DMS 273 treated with DMSO at 0.1 percent for 48 hours (cell line): ENCODE data around the gene PSMD12.
"Not testable (repeated sequence)": the region's sequence is repeated elsewhere in the genome, so short reads cannot be mapped to it uniquely, and the experiment has no call there.

ENCODE experiments used
- DNase-seq: peaks from one replicate; lab custom pipeline; 2025; lab: John Stamatoyannopoulos, UW

PSMD12 gene

GRCh38 chr17:67353929-67354574 is 12.3 kb downstream of the PSMD12 start:
- no peak for DNase-seq

- no peak for DNase-seq
Measured at GRCh38 chr17:67353161-67353560, 13.2 kb downstream of the PSMD12 start.

DNA sequence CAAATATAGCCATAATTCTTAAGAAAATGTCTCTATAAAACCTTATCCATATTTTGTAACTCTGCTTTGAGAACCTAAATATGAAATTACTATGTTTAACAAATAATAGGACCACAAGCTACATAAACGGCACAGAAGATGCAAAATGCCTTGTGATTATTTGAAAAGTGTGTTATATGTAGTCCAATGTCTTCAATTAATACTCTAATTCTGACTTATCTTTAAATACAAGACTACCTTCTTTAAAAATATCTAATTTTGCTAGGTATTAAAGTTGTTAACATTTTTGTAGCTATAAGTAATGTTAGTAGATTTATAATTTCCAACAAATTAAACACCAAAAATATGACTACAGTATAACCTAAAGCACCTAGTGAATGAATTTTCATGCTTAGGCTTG is 17.0 kb downstream of the PSMD12 start:
- DNase-seq = no peak

- DNase-seq = no peak
Measured at GRCh38 chr17:67347826-67348225, 18.6 kb downstream of the PSMD12 start.

DNA sequence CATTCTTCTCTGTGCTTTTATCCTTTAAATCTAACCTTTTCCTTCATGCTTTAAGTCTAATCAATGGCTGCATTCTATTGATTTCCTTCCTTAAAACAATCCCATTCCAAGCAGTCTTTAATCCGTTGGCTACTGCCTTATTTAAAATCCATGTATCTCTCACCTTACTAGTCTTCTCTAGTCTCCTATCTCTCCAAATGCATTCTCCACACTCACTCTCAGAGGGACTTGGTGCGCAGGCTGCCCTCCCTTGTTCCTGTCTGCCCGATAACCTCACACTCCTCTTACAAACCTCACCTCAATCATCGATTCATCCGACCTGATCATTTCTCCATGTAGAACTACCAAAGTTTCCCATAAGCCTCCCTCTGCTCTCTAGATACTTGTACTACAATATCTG is 23.1 kb downstream of the PSMD12 start:
- DNase-seq = no peak

DNA sequence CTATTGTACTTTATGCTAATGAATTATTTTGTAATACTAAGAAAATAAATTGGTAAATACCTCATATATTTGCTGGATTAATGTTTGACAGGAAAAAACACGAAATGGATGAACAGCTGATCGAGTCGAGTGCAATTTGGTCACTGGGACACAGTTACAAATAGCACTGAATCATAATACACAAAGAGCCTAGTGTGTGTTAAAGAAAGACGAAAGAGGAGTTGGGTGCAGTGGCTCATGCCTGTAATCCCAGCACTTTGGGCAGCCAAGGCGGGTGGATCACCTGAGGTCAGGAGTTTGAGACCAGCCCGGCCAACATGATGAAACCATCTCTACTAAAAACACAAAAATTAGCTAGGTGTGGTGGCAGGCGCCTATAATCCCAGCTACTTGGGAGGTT is 28.0 kb downstream of the PSMD12 start:
- DNase-seq = not testable (repeated sequence)

- DNase-seq = no peak
Measured at GRCh38 chr17:67336859-67337258, 29.5 kb downstream of the PSMD12 start.

- DNase-seq = no peak
Measured at GRCh38 chr17:67335245-67335835, 31.0 kb downstream of the PSMD12 start.

GRCh38 chr17:67332162-67332508 is 34.2 kb downstream of the PSMD12 start:
- not testable (repeated sequence) for DNase-seq

DNA sequence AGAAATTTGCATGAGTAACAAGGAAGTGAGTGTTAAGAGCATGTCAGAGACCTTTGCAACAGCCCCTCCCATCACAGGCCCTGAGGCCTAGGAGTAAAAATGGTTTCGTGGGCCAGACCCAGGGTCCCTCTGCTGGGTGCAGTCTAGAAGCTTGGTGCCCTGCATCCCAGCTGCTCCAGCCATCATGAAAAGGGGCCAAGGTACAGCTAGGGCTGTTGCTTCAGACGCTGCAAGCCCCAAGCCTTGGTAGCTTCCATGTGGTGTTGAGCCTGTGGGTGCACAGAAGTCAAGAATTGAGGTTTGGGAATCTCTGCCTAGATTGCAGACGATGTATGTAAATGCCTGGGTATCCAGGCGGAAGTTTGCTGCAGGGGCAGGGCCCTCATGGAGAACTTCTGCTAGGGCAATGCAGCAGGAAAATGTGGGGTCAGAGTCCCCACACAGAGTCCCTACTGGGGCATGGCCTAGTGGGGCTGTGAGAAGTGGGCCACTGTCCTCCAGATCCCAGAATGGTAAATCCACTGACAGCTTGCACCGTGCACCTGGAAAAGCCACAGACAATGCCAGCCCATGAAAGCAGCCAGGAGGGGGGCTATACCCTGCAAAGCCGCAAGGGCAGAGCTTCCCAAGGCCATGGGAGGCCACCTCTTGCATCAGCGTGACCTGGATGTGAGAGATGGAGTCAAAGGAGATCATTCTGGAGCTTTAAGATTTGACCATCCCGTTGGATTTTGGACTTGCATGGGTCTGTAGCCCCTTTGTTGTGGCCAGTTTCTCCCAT is 34.8 kb downstream of the PSMD12 start:
- not testable (repeated sequence) for DNase-seq

GRCh38 chr17:67328026-67328425 is 38.4 kb downstream of the PSMD12 start:
- DNase-seq = no peak

DNA sequence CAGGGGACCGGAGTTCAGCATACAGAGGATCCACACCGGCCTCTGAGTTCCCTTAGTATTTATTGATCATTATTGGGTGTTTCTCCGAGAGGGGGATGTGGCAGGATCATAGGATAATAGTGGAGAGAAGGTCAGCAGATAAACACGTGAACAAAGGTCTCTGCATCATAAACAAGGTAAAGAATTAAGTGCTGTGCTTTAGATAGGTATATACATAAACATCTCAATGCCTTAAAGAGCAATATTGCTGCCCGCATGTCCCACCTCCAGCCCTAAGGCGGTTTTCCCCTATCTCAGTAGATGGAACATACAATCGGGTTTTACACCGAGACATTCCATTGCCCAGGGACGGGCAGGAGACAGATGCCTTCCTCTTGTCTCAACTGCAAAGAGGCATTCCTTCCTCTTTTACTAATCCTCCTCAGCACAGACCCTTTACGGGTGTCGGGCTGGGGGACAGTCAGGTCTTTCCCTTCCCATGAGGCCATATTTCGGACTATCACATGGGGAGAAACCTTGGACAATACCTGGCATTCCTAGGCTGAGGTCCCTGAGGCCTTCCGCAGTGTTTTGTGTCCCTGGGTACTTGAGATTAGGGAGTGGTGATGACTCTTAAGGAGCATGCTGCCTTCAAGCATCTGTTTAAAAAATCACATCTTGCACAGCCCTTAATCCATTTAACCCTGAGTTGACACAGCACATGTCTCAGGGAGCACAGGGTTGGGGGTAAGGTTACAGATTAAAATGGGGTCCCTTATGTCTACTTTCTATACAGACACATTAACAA is 39.2 kb downstream of the PSMD12 start:
- not testable (repeated sequence) for DNase-seq

- DNase-seq = no peak
Measured at GRCh38 chr17:67326440-67326839, 39.9 kb downstream of the PSMD12 start.

- DNase-seq = no peak
Measured at GRCh38 chr17:67324330-67324729, 42.0 kb downstream of the PSMD12 start.

DNA sequence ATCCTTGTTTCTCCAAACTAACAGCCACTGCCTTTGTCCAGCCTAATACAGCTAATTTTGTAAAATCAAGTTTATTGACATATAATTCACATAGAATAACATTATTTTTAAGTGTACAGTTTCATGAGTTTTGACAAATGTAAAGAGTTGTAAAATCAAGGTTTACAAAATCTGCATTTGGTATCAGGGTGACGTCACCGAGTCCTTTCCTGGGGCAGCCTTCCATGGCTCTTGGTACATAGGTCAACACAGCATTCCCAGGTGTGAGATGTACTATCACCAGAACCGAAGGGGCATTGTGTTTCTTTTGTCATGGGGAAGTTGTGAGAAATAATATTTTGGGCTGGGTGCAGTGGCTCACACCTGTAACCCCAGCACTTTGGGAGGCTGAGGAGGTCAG is 42.9 kb downstream of the PSMD12 start:
- DNase-seq = no peak

DNA sequence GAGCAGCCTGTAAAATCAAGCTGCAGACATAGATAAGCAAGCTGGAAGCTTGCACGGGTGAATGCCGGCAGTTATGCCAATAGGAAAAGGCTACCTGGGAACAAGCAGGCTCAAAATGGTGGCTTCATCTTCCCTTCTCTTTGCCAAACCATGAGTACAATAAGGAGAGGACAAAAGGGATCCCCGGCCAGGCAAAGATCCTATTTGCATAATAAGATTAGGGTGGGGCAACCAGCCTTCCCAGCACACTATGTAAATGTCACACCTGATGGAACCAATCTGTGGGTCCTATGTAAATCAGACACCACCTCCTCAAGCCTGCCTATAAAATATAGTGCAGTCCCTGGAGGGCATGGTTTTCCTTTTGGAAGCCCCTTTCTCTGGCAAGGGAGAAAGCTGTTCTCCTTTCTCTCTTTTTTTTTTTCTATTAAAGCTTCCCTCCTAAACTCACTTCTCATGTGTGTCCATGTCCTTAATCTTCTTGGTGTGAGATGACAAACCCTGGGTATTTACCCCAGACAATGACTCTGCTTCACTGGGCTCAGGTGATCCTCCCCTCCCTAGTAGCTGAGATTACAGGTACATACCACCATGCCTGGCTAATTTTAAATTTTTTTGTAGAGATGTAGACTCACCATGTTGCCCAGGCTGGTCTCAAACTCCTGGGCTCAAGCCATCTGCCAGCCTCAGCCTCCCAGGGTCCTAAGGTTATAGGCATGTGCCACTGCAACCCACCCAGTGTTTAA is 44.2 kb downstream of the PSMD12 start:
- no peak for DNase-seq

- DNase-seq = not testable (repeated sequence)
Measured at GRCh38 chr17:67321486-67321885, 44.9 kb downstream of the PSMD12 start.

GRCh38 chr17:67316781-67317180 is 49.6 kb downstream of the PSMD12 start:
- no peak for DNase-seq

- no peak for DNase-seq
Measured at GRCh38 chr17:67315865-67316264, 50.5 kb downstream of the PSMD12 start.

DNA sequence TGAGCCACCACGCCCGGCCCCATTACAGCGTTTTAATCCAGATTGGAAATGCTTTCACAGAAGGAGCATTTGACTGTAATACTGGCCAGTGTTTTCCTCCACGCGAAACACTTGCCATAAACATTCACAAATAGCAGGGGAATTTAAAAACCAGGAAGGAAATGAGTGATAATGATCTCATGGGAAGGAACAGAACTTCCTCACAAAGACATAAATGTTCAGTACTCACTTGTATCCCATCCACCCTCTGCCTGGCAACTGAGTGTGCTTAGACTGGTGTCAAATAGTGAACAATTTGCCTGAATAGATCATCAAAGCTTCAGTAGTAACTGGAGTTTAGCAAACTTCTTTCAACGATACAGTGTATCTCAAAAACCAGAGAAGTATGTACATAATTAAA is 54.1 kb downstream of the PSMD12 start:
- DNase-seq = no peak

DNA sequence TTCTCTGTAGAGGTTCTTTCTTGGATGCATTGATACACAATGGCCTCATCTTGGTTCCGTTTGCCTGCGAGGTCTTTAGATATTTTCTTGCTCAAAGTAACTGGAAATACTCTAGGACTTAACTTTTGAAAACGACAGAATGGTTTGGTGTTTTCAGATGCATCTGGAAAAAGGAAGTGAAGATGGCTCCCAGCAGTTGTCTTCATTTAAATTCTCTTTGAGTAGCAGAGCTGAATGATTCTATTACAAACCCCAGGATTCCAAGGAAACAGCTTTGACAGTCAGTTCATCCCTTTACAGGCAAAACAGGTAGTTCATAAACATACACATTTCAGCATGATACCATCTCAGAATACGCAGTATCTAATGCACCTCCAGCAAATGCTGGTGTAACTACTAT is 54.8 kb downstream of the PSMD12 start:
- no peak for DNase-seq

- DNase-seq = no peak
Measured at GRCh38 chr17:67310406-67310805, 56.0 kb downstream of the PSMD12 start.
